IPS DF 4.7 (cell line): ENCODE results near the gene SMPD1.

ENCODE experiments used
- DNase-seq: peaks from one replicate; pipeline ENCODE4 v3.0.0-alpha.2; 2013; ENCODE audit warnings: low spot score; ENCODE audit errors: extremely low read depth

SMPD1 gene

DNA sequence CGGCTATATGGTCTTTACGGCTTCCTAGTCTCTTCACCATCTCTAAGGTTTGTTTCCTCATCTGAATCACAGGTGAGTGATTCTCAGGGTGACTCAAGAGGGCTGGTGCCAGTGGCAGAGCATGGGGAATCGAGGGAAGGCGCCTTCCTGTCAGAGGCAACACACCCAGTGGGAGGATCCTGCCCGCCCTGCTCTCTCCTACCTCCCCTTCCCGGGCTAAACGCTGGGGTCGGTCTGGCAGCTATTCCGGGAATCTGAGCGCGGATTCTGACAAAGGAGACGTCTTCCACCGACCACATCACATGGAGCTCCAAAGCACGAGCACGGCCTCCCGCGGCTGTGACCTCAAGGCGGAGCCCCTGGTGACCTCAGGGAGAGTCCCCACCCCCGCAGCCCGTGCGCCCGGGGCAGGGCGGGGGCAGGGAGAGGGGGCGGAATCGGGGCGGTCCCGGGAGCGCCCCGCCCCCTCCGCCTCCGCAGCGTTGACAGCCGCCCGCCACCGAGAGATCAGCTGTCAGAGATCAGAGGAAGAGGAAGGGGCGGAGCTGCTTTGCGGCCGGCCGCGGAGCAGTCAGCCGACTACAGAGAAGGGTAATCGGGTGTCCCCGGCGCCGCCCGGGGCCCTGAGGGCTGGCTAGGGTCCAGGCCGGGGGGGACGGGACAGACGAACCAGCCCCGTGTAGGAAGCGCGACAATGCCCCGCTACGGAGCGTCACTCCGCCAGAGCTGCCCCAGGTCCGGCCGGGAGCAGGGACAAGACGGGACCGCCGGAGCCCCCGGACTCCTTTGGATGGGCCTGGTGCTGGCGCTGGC lies at the start of gene SMPD1:
SMPD1 (plus strand) TSS at position 570 of the 813 bp plus-strand sequence; CDS start at position 695, 125 bp downstream.
- no peak for DNase-seq

GRCh38 chr11:6345366-6345765 lies 44.9 kb upstream of the SMPD1 start:
- DNase-seq = no peak

- no peak for DNase-seq
Observed at GRCh38 chr11:6350043-6350442, 40.2 kb upstream of the SMPD1 start.

GRCh38 chr11:6350486-6350885 lies 39.8 kb upstream of the SMPD1 start:
- no peak for DNase-seq

- DNase-seq = no peak
Observed at GRCh38 chr11:6351782-6352382, 38.4 kb upstream of the SMPD1 start.

DNA sequence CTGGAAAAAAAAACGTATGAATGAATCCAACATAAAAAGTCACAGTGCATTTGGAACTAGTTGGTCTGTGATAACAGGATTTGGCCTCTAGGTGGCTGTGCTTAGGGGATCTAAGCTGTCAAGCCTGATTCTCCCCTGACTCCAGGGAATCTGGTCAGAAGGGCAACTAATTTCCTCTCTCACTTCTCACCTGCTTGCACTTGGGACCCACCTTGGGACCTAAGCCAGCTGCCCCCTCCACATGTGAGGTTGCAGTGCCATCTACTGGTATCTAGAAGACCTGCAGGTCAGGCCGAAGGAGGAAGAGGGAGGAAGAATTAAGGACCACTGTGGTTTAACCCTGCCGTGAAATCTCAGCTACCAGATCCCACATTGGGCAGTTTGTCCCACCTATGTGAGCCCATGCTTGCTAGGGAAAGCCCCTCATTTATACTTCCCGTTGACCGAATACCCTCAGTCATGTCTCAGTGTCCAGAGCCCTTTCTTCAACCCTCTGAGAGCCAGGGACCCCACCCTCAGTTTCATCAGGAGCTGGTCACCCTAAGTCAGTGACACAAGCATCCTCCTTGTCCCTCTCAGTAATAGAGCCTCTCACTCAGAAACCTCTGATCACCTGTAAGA lies 36.8 kb upstream of the SMPD1 start:
- peak; percentile 95 for DNase-seq

DNA sequence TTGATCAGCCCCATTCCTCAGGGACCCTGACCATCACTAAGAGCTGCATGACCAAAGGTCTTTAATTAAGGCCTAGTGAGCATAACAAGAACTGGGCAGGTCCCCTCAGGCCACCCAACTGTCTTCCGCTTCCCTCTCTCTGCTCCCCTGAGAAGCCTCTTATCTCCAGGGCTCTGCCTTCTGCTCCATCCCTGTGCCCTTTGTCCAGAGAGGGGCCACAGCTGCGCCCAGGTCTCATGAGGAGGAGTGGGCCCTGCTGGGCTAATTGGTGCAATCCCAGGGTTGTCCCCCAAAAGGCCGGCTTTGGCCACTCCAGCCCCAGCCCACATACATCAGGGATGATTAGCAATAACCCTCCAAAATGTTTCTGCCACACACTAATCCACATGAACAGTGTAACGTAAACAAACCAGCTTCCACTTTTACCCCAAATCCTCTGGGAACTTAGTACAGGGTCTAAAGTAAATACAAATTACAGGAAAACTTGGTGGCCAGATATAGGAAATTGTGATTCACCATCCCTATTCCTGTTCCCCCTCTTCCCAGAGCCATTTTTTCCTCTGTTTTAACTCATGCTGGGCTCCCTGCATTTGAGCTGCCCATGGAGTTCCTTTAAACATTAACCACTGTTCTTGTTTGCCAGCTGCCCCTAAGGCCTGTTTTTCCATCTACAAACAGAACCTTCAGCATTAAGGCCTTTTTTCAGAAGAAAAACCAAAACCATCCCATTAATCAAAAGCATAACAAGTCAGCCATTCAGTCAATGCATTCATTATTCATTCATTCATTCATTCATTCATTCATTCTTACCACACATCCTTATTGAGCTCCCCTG lies 35.4 kb upstream of the SMPD1 start:
- no peak for DNase-seq

GRCh38 chr11:6356503-6357055 lies 33.7 kb upstream of the SMPD1 start:
- DNase-seq = no peak

- DNase-seq = no peak
Observed at GRCh38 chr11:6357222-6357621, 33.1 kb upstream of the SMPD1 start.

DNA sequence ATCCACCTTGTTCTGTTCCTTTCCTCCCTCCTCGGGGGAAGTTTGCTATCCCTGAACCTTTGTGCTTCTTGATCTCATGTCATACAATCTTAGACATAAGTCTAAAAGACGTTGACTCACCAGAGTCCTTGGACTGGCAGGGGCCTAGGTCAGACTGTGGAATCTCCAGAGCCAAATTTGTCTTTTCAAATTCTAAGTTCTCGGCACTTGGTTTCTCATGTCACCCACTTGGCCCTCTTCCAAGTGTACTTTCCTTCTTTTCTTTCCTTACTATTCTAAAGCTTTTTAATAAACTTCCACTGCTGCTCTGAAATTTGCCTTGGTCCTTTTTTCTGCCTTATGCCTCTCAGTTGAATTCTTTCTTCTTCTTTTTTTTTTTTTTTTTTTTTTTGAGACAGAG lies 30.1 kb upstream of the SMPD1 start:
- DNase-seq = no peak

DNA sequence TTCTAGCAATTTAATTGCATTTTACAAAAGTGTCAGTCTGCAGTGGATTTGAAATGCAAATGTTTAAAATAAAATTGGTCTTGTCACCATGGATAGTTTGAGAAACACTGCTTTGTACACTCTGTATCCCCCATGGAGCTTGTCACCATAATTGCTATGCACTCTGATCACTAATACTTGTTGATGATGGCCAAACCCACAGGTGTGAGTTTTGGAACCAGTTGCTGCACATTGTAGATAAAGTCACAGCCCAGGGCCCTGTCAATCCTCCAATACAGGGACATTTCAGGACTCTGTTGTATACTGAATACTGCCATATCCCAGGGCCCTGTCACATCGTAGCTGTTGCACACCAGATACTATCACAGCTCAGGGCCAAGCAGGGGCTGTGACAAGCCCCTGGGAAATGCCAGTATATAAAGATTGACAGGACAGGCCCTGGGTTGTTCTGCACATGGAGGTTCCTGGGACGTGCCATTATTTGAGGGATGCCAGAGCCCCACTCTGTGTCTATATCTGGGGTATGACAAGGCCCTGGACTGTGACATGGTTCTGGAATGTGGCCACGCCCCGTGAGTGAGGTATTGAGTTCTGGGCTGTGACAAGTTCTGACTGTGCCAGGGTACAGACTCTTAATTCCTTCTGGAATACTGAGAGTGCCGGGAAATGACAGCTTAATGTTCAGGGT lies 27.9 kb upstream of the SMPD1 start:
- DNase-seq = no peak

GRCh38 chr11:6362873-6363678 lies 27.2 kb upstream of the SMPD1 start:
- peak; percentile 68 for DNase-seq

- no peak for DNase-seq
Observed at GRCh38 chr11:6365659-6366058, 24.6 kb upstream of the SMPD1 start.

DNA sequence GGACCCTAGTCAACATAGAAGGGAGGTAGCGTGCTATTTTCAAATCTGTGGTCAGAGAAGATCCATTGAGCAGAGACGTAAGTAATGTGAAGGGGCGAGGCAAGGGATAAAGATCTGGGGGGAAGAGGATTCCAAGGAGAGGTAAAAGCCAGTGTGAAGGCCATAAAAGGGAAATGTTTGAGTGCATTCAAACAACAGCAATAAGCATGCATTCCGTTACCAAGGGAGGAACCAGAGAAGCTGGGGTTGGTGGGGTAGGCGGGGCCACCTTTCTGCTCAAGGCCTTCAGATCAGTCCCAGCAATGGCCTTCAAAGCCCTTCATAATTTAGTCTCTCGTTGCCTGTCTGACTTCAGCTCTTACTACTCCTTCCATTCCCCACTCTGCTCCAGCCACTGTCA lies 18.4 kb upstream of the SMPD1 start:
- no peak for DNase-seq

DNA sequence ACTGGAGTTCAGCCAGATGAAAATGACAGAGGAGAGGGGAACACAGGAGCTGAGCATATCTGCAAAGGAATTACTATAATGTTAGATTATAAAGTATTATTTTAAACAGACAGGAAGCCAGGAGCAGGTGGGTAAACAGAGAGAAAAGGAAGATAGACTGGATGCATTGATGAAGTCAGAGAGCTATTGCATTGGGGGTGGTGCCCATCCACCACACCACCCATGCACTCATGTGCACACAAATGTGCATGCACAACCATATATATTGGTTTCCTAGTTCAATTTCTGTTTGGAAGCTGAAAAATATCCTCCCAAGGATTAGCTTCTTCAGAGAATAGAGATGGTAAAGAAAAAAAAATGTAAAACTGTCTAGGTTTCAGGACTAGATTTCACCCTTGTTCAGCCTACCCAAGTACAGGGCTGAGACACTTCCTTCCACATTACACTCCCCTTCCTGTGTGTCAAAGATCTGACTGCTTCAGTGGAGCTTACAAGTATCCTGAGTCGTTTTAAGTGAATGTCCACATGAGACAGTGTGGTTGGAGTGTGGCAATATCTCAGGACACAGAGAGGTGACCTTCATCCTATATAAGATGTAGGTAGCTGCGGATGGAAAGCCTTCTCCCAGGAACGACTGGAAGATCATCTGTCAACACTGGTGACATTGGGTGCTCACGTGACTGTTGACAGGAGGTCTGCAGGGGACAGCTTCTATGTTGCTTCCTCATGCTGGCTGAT lies 12.2 kb upstream of the SMPD1 start:
- no peak for DNase-seq

DNA sequence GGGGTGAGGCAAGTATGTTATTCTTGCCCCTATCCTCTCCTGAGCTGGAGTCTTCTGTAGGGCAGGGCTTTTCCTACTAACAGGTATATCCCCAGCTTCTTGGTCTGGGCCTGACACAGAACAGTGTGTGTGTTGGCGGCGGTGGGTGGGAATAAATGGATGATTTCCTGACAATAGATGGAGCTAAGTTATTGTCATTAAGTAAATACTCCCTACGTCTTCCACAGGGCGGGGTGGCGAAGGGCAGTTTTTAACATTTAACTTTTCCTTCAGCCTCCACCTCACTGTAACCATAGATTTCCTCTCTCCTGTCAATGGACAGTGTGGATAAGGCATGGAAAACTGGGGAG lies 11.7 kb upstream of the SMPD1 start:
- no peak for DNase-seq

DNA sequence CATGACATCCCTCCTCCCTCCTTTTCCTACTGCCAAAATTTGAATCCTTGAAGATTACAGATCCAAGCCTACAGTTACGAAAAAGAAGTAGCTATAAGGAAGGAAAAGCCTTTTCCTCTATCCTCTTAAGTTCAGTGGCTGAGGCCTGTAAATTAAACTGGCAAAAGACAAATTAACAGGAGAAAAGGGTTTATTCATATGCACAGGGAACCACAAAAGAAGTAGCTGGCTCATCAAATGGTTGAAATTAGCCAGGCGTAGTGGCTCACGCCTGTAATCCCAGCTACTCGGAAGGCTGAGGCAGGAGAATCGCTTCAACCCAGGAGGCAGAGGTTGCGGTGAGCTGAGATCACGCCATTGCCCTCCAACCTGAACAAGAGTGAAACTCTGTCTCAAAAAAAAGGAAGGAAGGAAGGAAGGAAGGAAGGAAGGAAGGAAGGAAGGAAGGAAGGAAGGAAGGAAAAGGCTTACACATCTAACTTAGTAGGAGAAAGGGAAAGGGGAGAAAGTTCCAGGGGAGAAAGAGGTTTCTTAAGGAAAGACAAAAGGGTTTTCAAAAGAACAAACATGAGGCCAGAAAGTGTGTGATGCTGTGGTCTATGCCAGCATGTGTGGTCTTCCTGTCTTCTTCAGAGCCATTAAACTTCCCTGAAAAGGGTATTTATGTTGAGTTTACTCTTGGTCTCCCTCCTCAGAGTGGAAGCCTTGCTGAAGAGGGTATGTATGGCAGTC lies 5.1 kb upstream of the SMPD1 start:
- no peak for DNase-seq

- DNase-seq = no peak
Observed at GRCh38 chr11:6387811-6388599, 2.3 kb upstream of the SMPD1 start.
